Astrocyte (in vitro differentiated cells and primary cell): ENCODE measurements around the gene UCN2.

Experiments
- CTCF ChIP-seq: IDR thresholded peaks from 2 replicates; pipeline ENCODE4 v1.5.1; 2011; ENCODE audit warnings: low read depth, mild to moderate bottlenecking, inconsistent platforms, low read length, moderate library complexity; ENCODE audit not compliant: insufficient read depth
- EZH2 ChIP-seq: IDR thresholded peaks from 2 replicates; pipeline ENCODE4 v1.6.1; 2012; ENCODE audit warnings: mild to moderate bottlenecking, low read length, inconsistent platforms; ENCODE audit not compliant: insufficient read depth

- TF ChIP-seq EZH2: no peak
- no peak for TF ChIP-seq CTCF
Measured at GRCh38 chr3:48568476-48568875, 4.9 kb upstream of the UCN2 start.
